Hindlimb muscle (tissue), 1 donor: ENCODE measurements around the gene STOML1. TPM values are rescaled to one million over a fixed set of nuclear protein-coding genes. Genes with fewer than 3 reads are reported as not detected.
"Not testable (repeated sequence)": the region's sequence is repeated elsewhere in the genome, so short reads cannot be mapped to it uniquely, and the experiment has no call there.

Experiments
- DNase-seq: peaks from one replicate; pipeline ENCODE4 v3.0.0-alpha.2; 2013
- polyA plus RNA-seq: library from polyadenylated mRNA; unstranded; fragments of 120-200 nt; gene quantifications from one replicate; pipeline ENCODE4 v1.2.1, GENCODE V29; 2013; ENCODE audit not compliant: insufficient read length

Gene STOML1
- polyA plus RNA-seq, 1 donor: 43.0 TPM

DNA sequence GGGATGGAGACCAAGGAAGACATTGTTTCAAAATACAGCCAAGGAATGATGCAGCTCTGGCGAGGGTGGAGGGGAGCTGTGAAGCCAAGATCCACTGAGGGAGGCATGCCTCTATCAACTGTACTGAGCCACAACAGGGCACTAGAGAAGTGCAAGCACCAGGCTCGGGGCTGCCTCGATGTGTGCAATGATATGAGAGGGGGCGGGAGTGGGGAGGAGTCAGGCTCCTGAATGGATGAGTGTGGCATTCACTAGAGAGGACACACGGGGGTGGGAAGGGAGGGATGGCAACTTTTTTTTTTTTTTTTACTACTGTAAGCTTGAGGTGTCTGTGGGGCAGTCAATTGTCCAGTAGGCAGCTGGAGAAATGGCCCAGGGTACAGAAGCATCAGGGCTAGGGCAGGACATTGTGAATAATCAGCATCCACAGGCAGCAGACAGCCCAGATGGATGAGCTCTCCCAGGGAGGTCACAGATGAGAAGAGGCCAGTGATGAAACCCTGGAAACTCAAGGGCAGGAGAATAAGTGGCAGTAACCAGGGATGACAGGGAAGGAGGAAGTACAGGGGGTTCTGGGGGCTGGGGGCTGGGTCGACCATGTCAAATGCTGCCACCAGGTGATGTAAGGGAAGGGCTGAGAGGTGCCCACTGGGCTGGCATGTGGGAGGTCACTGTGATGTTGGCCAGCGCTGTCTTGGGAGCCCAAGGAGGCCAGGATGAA lies 5.9 kb downstream of the STOML1 start:
- DNase-seq: no peak

- no peak for DNase-seq
Observed at GRCh38 chr15:73985101-73985873, 6.8 kb downstream of the STOML1 start.

DNA sequence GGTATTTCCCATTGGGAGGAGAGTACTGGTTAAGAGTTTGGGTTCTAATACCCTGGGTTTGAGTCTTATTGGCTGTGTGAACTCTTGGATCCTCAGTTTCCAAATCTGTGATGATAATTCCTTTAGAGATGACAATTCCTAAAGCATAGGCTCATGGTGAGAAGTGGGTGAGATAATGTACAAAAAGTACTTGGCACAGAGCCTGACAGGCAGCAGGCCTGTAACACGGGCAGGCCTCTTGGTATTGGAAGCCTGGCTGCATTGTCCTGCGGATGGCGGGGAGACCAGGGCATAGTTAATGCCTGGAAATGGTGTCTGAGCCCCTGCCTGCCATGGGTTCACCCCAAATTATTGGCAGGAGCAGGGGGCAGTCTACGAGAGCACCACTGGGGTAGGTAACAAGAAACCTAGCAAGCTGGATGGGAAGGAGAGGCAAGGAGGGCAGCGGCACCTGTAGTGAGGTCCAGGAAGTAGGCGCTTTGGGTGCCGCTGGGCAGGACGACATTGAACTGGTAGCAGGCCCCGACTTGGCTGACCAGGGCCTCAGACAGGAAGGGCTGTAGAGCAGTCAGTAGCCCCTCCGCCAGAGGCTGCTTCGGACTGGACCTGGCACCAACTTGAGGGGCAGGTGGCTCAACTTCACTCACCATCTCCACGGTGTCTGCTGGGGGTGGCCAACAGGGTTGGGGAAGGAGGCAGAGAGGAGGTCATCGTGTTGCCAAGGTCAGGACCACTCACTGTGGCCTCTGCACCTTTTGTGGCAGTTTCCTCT lies 7.7 kb downstream of the STOML1 start:
- DNase-seq: no peak

DNA sequence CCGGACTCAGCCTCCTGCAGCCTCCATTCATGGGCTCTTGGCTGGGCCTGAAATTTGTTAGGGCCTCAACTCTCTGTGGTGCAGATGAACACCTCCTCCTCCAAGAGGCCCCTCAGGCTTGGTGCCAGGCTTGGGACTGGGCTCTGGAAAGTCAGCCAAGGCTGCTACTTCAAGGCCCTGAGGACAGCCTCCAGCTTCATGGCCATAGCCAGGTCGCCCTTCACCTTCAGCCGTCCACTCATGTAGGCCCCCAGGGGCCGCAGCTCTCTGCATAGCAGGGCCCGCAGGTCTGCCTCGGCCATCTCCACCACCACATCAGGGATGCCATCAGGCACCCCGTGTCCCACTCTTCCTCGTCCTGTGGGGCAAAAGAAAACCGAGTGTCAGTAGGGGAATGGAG lies 8.3 kb downstream of the STOML1 start:
- DNase-seq: no peak

GRCh38 chr15:73983211-73983727 lies 8.8 kb downstream of the STOML1 start:
- no peak for DNase-seq

- peak; percentile 85 for DNase-seq
Observed at GRCh38 chr15:73982222-73982962, 9.7 kb downstream of the STOML1 start.

DNA sequence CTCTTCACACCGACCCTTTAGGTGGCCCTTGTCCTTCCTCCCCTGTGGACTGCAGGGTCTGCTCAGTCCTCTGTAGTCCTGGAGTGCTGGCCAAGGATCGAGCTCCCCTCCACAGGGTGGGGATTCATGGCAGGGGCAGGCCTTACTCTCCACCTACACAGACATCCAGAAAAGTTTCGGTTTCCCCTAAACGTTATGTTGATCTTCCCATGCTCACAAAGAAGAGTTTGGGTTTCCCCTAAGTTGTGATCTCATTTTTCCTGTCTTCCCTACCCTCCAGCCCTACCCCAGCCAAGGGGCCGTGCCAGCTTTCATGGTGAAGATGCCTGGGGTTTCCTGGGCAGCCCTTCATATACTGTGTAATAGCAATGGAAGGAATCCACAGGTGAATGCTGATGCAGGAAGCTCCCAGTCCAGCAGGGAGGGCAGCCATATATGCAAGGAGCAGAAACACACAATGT lies 10.3 kb downstream of the STOML1 start:
- DNase-seq: no peak

DNA sequence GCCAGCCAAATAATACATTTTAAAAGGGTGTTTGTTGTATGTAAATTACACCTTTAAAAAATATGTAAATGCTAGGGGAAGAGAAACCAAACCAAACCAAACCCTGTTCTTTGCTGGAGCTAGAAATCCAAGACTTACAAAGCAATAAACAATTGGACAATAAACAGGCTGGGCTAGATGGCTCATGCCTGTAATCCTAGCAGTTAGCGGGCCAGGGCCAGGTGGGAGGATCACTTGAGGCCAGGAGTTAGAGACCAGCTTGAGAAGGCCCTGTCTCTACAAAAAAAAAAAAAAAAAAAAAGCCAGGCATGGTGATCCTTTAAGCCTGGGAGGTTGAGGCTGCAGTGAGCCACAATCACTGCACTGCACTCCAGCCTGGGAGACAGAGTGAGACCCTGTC lies 12.5 kb downstream of the STOML1 start:
- no peak for DNase-seq

- DNase-seq: no peak
Observed at GRCh38 chr15:73978896-73979295, 13.2 kb downstream of the STOML1 start.

DNA sequence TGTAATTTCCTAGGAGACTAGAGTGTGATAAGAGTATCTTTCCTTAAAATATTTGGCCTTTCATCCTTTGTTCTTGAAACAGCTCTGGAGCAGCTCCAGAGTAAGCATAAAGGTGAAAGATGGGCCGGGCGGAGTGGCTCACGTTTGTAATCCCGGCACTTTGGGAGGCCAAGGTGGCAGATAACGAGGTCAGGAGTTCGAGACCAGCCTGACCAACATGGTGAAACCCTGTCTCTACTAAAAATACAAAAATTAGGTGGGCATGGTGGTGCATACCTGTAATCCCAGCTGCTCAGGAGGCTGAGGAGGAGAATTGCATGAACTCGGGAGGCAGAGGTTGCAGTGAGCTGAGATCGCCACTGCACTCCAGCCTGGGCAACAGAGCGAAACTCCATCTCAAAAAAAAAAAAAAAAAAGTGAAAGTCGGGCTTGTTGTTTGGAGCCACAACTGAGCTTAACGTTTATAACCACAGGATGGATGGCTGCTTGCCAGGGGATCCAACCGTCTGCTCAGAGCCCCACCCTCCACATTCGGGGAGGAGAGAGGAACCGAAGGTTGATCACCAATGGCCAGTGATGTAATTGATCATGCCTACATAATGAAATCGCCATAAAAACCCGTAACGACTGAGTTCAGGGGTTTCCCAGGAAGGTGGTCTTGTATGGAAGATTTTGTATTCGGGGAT lies 16.5 kb downstream of the STOML1 start:
- not testable (repeated sequence) for DNase-seq

DNA sequence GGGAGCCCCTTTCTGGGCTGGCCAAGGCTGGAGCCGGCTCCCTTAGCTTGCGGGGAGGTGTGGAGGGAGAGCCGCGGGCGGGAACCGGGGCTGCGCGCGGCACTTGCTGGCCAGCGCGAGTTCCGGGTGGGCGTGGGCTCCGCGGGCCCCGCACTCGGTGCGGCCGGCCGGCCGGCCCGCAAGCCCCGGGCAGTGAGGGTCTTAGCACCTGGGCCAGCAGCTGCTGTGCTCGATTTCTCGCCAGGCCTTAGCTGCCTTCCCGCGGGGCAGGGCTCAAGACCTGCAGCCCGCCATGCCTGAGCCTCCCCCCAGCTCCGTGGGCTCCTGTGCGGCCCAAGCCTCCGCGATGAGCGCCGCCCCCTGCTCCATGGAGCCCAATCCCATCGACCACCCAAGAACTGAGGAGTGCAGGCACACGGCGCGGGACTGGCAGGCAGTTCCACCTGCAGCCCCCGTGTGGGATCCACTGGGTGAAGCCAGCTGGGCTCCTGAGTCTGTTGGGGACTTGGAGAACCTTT lies 18.4 kb downstream of the STOML1 start:
- DNase-seq: not testable (repeated sequence)

- DNase-seq: peak; percentile 90
Observed at GRCh38 chr15:73972984-73973682, 19.0 kb downstream of the STOML1 start.

DNA sequence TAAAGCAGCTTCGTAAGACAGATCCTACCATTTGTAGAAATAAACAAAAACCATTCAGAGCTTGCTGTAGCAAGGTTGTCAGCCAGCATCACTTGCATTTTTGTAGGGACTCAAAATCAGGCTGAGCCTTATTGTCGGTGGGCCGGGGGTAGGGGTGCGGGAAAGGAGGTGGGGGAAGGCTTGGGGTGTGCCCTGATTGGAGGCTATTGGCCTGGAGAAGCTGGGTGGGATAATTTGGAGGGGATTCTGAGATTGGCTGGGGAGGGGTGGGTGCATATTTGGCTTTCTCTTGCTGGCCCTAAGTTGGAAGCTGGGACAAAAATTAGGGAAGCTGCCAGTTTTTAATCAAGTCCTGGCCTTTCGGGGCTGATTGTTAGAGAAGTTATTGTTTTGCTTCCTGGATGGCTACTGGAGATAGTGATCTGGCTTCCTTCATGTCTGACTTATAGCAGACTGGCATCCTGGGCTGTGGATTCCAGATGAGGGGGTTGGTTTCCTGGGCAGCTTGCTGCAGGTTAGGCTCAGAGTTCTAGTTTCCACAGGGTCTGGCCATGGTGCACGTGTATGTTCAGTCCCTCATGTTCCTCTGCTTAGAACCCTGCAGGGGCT lies 22.8 kb downstream of the STOML1 start:
- no peak for DNase-seq

DNA sequence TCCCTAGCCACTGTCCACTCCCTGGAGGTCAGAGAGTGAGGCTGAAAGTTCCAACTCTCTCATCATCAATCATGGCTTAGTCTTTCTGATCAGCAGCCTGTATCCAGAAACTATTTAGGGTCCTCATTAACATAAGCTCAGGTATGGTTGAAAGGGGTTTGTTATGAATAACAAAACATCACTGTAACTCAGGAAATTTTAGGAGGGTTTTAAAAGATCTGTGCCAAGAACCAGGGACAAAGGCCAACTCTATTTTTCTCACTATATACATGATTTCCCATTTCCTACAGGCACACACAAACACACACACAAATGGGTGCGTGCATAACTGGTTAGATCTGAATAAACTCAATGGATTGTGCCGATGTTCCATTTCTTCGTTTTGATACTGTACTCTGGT lies 23.6 kb downstream of the STOML1 start:
- no peak for DNase-seq

DNA sequence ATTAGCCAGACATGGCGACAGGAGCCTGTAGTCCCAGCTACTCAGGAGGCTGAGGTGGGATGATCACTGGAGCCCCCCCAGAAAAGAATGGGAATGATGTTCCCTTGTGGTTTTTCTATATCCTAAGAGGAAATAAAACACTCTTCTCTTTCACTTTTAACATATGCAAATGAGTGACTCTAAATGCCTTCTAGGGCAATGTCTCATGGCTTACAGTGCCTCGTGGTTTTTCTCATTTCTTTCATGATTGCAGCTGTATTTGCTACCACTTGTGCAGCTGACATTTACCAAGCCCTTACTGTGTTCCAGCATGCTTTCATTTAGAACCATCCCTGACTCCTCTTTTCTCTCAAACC lies 26.4 kb downstream of the STOML1 start:
- no peak for DNase-seq

- DNase-seq: no peak
Observed at GRCh38 chr15:73965094-73965757, 26.9 kb downstream of the STOML1 start.

DNA sequence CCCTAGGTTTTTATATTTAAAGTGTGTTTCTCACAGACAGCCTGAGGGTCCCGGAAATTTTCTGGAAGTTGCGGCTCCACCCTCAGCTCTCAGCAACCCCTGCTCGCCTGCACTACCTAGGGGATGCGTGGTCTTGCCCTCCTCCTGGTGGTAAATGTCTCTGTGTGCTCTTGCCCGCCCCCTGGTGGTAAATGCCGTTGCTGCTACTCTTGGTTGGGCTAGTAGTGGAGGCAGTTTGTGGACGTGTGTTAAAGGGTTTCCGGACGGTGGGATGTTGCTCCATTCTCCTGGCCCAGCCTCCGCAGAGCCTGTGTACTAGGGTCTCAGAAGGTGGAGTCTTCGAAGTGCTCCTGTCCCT lies 27.4 kb downstream of the STOML1 start:
- DNase-seq: no peak

GRCh38 chr15:73962433-73962832 lies 29.7 kb downstream of the STOML1 start:
- DNase-seq: no peak

DNA sequence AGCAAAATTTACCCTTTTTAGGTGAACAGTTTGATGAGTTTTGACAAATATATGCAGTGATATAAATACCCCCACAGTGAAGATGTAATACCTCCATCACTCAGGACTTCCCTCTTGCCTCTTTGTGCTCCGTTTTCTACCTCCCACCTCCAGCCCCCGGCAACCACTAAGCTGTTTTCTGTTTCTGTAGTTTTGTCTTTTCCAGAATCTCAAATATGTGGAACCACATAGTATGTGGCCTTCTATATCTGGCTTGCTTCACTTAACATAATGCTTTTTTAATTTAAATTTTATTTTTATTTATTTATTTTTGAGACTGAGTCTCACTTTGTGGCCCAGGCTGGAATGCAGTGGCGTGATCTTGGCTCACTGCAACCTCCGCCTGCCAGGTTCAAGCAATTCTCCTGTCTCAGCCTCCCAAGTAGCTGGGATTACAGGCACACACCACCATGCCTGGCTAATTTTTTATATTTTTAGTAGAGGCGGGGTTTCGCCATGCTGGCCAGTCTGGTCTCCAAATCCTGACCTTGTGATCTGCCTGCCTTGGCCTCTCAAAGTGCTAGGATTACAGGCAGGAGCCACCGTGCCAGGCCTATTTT lies 31.5 kb downstream of the STOML1 start:
- not testable (repeated sequence) for DNase-seq
